ENCODE results near the gene THAP6. TPM values are rescaled to one million over a fixed set of nuclear protein-coding genes. Genes with fewer than 3 reads are reported as not detected.

THAP6 gene
- total RNA-seq, 1 experiment from 2014 or later, result 25.5 TPM

DNA sequence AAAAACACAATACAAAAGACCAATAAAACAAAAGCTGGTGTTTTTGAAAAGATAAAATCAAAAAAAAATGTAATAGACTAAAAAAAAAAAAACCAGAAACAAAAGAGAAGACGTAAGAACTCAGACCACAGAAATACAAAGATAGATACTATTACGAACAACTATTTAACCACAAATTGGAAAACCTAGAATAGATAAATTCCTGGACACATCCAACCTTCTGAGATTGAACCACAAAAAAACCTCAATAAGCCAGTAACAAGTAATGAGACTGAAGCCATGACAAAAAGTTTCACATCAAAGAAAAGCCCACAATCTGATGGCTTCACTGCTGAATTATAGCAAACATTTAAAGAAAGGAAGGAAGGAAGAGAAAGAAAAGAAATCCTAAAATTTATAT is 16.2 kb upstream of the THAP6 start:
- Histone ChIP-seq H3K27me3 (ENCODE audit: insufficient read depth, low read length) (no peaks in the 10 kb centered on the region), H3K4me1 (ENCODE audit: control insufficient read depth in 1 of 2, insufficient read depth in 2 of 2, low read length in 2 of 2) (no peaks in the 10 kb centered on the region), H3K9ac (ENCODE audit: low read length) (no peak overlapping the region), H3K27ac (ENCODE audit: low read depth, low read length) (no peak overlapping the region), H3K4me2 (ENCODE audit: low read length) (no peak overlapping the region), H4K20me1 (ENCODE audit: insufficient read depth) (no peaks in the 10 kb centered on the region), H3K9me3 (ENCODE audit: control insufficient read depth in 1 of 2, insufficient read depth in 1 of 2, low read depth in 1 of 2, low read length in 2 of 2) (no peaks in the 10 kb centered on the region), H3K36me3 (ENCODE audit: control insufficient read depth in 1 of 2, insufficient read depth in 2 of 2, low read length in 2 of 2) (peaks cover 0 to 25% of the 10 kb centered on the region in 2 experiments; a peak in 2 of 4 replicates), H3K9me2 (ENCODE audit: insufficient read depth) (no peaks in the 10 kb centered on the region), H3K79me2 (ENCODE audit: insufficient read depth, low read length) (peaks cover 92% of the 10 kb centered on the region), H2AFZ (ENCODE audit: low read depth, low read length, poor library complexity, severe bottlenecking) (no peak overlapping the region), H3K4me3 (replicated peaks in 1 of 2; ENCODE audit: low read depth in 1 of 2, low read length in 2 of 2) (no peak overlapping the region)
- no peak for TF ChIP-seq SP1 (IDR thresholded peaks at IDR 0.05; ENCODE audit: low read depth)
- TF ChIP-seq, protein P1, sequence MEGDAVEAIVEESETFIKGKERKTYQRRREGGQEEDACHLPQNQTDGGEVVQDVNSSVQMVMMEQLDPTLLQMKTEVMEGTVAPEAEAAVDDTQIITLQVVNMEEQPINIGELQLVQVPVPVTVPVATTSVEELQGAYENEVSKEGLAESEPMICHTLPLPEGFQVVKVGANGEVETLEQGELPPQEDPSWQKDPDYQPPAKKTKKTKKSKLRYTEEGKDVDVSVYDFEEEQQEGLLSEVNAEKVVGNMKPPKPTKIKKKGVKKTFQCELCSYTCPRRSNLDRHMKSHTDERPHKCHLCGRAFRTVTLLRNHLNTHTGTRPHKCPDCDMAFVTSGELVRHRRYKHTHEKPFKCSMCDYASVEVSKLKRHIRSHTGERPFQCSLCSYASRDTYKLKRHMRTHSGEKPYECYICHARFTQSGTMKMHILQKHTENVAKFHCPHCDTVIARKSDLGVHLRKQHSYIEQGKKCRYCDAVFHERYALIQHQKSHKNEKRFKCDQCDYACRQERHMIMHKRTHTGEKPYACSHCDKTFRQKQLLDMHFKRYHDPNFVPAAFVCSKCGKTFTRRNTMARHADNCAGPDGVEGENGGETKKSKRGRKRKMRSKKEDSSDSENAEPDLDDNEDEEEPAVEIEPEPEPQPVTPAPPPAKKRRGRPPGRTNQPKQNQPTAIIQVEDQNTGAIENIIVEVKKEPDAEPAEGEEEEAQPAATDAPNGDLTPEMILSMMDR (IDR thresholded peaks at IDR 0.05 in 2 of 3, conservative IDR thresholded peaks at IDR 0.05 in 1 of 3; ENCODE audit: borderline replicate concordance in 1 of 3, insufficient read depth in 1 of 3, low read depth in 2 of 3, low read length in 2 of 3), result no peak
- no peak for TF ChIP-seq SRF (IDR thresholded peaks at IDR 0.05; ENCODE audit: low read depth)
- TF ChIP-seq RAD21 (IDR thresholded peaks at IDR 0.05; ENCODE audit: low read depth), result no peak
- no peak for TF ChIP-seq SIN3A (IDR thresholded peaks at IDR 0.05; ENCODE audit: low read depth)
- TF ChIP-seq POLR2A (IDR thresholded peaks at IDR 0.05; ENCODE audit: borderline replicate concordance, extremely low read depth, insufficient read depth, insufficient read length), result no peak
- TF ChIP-seq, protein P2, sequence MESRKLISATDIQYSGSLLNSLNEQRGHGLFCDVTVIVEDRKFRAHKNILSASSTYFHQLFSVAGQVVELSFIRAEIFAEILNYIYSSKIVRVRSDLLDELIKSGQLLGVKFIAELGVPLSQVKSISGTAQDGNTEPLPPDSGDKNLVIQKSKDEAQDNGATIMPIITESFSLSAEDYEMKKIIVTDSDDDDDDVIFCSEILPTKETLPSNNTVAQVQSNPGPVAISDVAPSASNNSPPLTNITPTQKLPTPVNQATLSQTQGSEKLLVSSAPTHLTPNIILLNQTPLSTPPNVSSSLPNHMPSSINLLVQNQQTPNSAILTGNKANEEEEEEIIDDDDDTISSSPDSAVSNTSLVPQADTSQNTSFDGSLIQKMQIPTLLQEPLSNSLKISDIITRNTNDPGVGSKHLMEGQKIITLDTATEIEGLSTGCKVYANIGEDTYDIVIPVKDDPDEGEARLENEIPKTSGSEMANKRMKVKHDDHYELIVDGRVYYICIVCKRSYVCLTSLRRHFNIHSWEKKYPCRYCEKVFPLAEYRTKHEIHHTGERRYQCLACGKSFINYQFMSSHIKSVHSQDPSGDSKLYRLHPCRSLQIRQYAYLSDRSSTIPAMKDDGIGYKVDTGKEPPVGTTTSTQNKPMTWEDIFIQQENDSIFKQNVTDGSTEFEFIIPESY (IDR thresholded peaks at IDR 0.05; ENCODE audit: extremely low read depth, insufficient replicate concordance, low read length), result no peak
- TF ChIP-seq EGR1 (IDR thresholded peaks at IDR 0.05; ENCODE audit: low read depth), result no peak
- no TSS peak for BruUV-seq (replicated peaks)
- DNase-seq (ENCODE audit: low read depth, low spot score), result no peak
- ChIA-PET CTCF (no interaction called here), RAD21 (ENCODE audit: low non-redundant PET in 1 of 2, low total read pairs in 2 of 2, uncharacterized antibody in 2 of 2, unreplicated experiment in 2 of 2) (no interaction called here), POLR2A (no interaction called here)
- no peak for ATAC-seq
- intact Hi-C loops (cut with micrococcal nuclease), result no loop called here

Data from HCT116 (cell line).